WTC11 (cell line): ENCODE results near the gene TRIM4. TPM values are rescaled to one million over a fixed set of nuclear protein-coding genes. Genes with fewer than 3 reads are reported as not detected.

Experiments
- ATAC-seq: fragments of 200-7000 bp; cut with Tn5 transposase; 2 replicates; pipeline ENCODE4 v1.10.0; 2021; ENCODE audit warnings: mild to moderate bottlenecking, moderate library complexity
- CTCF ChIA-PET: fragments of 300-600 bp; sonication (Branson Sonifier 250); formaldehyde crosslinking; loops from one replicate; lab custom pipeline; 2021; ENCODE audit warnings: antibody characterized with exemption; lab: Charles Lee
- POLR2A ChIA-PET: fragments of 350-600 bp; sonication (Branson Sonifier 250); formaldehyde crosslinking; loops from one replicate; lab custom pipeline; 2021; ENCODE audit warnings: antibody characterized with exemption; lab: Charles Lee
- DNase-seq: peaks from one replicate; pipeline ENCODE4 v3.0.0; 2021; ENCODE audit warnings: low spot score
- H3K27ac Mint-ChIP-seq: 2 replicates; pipeline ENCODE4 v1.8.0; 2021; ENCODE audit warnings: mixed read lengths
- H3K27me3 Mint-ChIP-seq: 2 replicates; pipeline ENCODE4 v1.8.0; 2021; ENCODE audit warnings: low read depth, mild to moderate bottlenecking, moderate library complexity, mixed read lengths
- H3K36me3 Mint-ChIP-seq: 2 replicates; pipeline ENCODE4 v1.8.0; 2021; ENCODE audit warnings: mixed read lengths
- H3K4me1 Mint-ChIP-seq: 2 replicates; pipeline ENCODE4 v1.8.0; 2022; ENCODE audit warnings: mixed read lengths
- H3K4me3 Mint-ChIP-seq: 2 replicates; pipeline ENCODE4 v1.8.0; 2021; ENCODE audit warnings: mild to moderate bottlenecking, moderate library complexity, mixed read lengths
- H3K9me3 Mint-ChIP-seq: 2 replicates; pipeline ENCODE4 v1.8.0; 2021; ENCODE audit warnings: mixed read lengths
- ATF1 ChIP-seq: sonication (generic); formaldehyde crosslinking; IDR thresholded peaks from 2 replicates; pipeline ENCODE4 v1.8.1; 2023; ENCODE audit warnings: mild to moderate bottlenecking, moderate library complexity, missing genetic modification reagents
- CREB1 ChIP-seq: sonication (generic); formaldehyde crosslinking; IDR thresholded peaks from 2 replicates; pipeline ENCODE4 v1.8.0; 2023; ENCODE audit warnings: mild to moderate bottlenecking, missing genetic modification reagents
- EMX1 ChIP-seq: fragments of 250-450 bp; sonication (Bioruptor Pico); IDR thresholded peaks from 2 replicates; pipeline ENCODE4 v1.8.0; 2021; ENCODE audit warnings: mild to moderate bottlenecking
- IRF2 ChIP-seq: sonication (generic); formaldehyde crosslinking; IDR thresholded peaks from 2 replicates; pipeline ENCODE4 v1.8.0; 2022; ENCODE audit warnings: low read depth, missing genetic modification reagents, borderline replicate concordance
- NR3C1 ChIP-seq: sonication (generic); formaldehyde crosslinking; conservative IDR thresholded peaks from 2 replicates; pipeline ENCODE4 v1.8.1; 2023; ENCODE audit warnings: low read depth, mild to moderate bottlenecking, missing genetic modification reagents
- ZNF317 ChIP-seq: sonication (generic); formaldehyde crosslinking; IDR thresholded peaks from 2 replicates; pipeline ENCODE4 v1.8.1; 2023; ENCODE audit warnings: low read depth, mild to moderate bottlenecking, moderate library complexity, missing genetic modification reagents, borderline replicate concordance
- total RNA-seq: library from RNA; stranded (reverse); gene quantifications from 3 replicates; pipeline ENCODE4 v1.2.3, GENCODE V29; 2021
- TF ChIP-seq, protein P1 (sequence below): fragments of 250-450 bp; sonication (Bioruptor Pico); IDR thresholded peaks from 2 replicates; pipeline ENCODE4 v1.9.0; 2021; ENCODE audit warnings: mild to moderate bottlenecking
- TF ChIP-seq, protein P2 (sequence below): sonication (generic); formaldehyde crosslinking; IDR thresholded peaks from 2 replicates; pipeline ENCODE4 v1.8.0; 2022; ENCODE audit warnings: missing genetic modification reagents
- TF ChIP-seq, protein P3 (sequence below): sonication (generic); formaldehyde crosslinking; IDR thresholded peaks from 2 replicates; pipeline ENCODE4 v1.8.0; 2022; ENCODE audit warnings: mild to moderate bottlenecking, missing genetic modification reagents
- TF ChIP-seq, protein P4 (sequence below): sonication (generic); formaldehyde crosslinking; IDR thresholded peaks from 2 replicates; pipeline ENCODE4 v1.8.1; 2022; ENCODE audit warnings: mild to moderate bottlenecking, moderate library complexity, missing genetic modification reagents
- TF ChIP-seq, protein P5 (sequence below): fragments of 250-450 bp; sonication (Bioruptor Pico); conservative IDR thresholded peaks from 2 replicates; pipeline ENCODE4 v1.9.0; 2021; ENCODE audit warnings: mild to moderate bottlenecking
- TF ChIP-seq, protein P6 (sequence below): fragments of 250-450 bp; sonication (Bioruptor Pico); IDR thresholded peaks from 2 replicates; pipeline ENCODE4 v1.9.0; 2021; ENCODE audit warnings: mild to moderate bottlenecking, borderline replicate concordance

The TRIM4 gene
- total RNA-seq, 1 experiment from 2014 or later: 6.6 TPM

DNA sequence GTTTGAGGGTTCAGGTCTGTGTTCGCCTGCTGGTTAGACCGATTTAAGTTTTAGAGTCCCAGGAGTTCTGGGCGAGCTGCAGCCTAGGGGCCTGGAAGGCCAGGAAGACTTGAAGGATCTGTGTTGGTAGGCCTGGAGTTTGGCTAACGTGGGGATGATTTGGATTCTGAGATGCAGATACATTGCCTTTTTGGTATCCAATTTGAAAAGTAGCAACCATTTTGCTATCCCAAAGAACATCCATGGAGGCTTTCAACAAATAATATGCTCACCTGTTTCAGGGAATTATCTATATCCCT, 433 bp upstream of the TRIM4 start:
- peaks cover 7% of the 10 kb centered on the region for H3K4me1 Mint-ChIP-seq
- H3K27ac Mint-ChIP-seq: peak overlapping the region; percentile 89
- ATAC-seq (no peak), DNase-seq (no peak)
- peaks cover 38% of the 10 kb centered on the region for H3K36me3 Mint-ChIP-seq
- POLR2A ChIA-PET: interaction anchor here (0.6 to 1.9 kb wide), 6 partner anchors 24 to 848 kb away, joined by 3 to 10 read pairs (median 6); no protein-coding TSS in a partner anchor
- peak overlapping the region; percentile 72 for H3K4me3 Mint-ChIP-seq
- CTCF ChIA-PET: interaction anchor here (0.9 to 3.6 kb wide), 10 partner anchors 10 to 394 kb away, joined by 3 to 36 read pairs (median 6); partner anchors contain the start of genes GJC3 and ZSCAN25
- peaks cover 3% of the 10 kb centered on the region for H3K27me3 Mint-ChIP-seq
- TF ChIP-seq ATF1 (CRISPR knock-in tag): no peak
- TF ChIP-seq, protein P1, sequence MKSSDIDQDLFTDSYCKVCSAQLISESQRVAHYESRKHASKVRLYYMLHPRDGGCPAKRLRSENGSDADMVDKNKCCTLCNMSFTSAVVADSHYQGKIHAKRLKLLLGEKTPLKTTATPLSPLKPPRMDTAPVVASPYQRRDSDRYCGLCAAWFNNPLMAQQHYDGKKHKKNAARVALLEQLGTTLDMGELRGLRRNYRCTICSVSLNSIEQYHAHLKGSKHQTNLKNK (CRISPR knock-in tag): no peak
- TF ChIP-seq IRF2 (CRISPR knock-in tag): no peak
- TF ChIP-seq, protein P2, sequence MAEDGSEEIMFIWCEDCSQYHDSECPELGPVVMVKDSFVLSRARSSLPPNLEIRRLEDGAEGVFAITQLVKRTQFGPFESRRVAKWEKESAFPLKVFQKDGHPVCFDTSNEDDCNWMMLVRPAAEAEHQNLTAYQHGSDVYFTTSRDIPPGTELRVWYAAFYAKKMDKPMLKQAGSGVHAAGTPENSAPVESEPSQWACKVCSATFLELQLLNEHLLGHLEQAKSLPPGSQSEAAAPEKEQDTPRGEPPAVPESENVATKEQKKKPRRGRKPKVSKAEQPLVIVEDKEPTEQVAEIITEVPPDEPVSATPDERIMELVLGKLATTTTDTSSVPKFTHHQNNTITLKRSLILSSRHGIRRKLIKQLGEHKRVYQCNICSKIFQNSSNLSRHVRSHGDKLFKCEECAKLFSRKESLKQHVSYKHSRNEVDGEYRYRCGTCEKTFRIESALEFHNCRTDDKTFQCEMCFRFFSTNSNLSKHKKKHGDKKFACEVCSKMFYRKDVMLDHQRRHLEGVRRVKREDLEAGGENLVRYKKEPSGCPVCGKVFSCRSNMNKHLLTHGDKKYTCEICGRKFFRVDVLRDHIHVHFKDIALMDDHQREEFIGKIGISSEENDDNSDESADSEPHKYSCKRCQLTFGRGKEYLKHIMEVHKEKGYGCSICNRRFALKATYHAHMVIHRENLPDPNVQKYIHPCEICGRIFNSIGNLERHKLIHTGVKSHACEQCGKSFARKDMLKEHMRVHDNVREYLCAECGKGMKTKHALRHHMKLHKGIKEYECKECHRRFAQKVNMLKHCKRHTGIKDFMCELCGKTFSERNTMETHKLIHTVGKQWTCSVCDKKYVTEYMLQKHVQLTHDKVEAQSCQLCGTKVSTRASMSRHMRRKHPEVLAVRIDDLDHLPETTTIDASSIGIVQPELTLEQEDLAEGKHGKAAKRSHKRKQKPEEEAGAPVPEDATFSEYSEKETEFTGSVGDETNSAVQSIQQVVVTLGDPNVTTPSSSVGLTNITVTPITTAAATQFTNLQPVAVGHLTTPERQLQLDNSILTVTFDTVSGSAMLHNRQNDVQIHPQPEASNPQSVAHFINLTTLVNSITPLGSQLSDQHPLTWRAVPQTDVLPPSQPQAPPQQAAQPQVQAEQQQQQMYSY (CRISPR knock-in tag): no peak
- TF ChIP-seq, protein P3, sequence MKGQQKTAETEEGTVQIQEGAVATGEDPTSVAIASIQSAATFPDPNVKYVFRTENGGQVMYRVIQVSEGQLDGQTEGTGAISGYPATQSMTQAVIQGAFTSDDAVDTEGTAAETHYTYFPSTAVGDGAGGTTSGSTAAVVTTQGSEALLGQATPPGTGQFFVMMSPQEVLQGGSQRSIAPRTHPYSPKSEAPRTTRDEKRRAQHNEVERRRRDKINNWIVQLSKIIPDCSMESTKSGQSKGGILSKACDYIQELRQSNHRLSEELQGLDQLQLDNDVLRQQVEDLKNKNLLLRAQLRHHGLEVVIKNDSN (CRISPR knock-in tag): no peak
- no peak for TF ChIP-seq EMX1
- TF ChIP-seq, protein P4, sequence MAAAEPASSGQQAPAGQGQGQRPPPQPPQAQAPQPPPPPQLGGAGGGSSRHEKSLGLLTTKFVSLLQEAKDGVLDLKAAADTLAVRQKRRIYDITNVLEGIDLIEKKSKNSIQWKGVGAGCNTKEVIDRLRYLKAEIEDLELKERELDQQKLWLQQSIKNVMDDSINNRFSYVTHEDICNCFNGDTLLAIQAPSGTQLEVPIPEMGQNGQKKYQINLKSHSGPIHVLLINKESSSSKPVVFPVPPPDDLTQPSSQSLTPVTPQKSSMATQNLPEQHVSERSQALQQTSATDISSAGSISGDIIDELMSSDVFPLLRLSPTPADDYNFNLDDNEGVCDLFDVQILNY: no peak
- TF ChIP-seq NR3C1 (CRISPR knock-in tag): no peak
- no peak for TF ChIP-seq CREB1 (CRISPR knock-in tag)
- TF ChIP-seq, protein P5, sequence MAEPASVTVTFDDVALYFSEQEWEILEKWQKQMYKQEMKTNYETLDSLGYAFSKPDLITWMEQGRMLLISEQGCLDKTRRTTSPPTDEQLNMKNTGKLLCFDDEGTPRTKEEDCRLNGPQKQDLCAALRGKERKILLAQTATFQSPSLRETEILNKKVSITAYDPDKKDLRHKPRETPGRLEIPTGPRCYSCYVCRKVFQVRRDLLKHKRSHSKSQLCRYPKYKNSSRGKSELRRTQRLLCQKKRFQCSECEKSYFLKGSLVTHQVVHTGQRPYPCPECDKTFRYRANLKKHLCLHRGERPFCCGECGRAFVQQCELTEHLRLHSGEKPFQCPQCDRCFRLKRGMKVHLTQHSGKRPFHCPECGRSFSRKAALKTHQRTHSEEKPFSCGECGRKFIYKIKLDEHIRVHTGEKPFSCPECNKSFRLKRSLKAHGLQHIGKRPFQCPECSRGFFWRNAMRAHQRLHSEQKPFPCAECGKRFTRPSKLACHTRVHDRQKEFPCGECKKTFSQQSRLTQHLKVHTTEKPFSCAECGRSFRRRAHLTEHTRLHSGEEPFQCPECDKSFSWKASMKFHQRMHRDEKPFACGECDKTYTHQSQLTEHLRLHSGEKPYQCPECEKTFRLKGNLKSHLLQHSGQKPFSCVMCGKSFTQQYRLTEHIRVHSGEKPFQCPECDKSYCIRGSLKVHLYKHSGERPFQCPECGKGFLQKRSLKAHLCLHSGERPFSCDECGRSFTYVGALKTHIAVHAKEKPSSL (CRISPR knock-in tag): no peak
- H3K9me3 Mint-ChIP-seq: peaks cover 35% of the 10 kb centered on the region

DNA sequence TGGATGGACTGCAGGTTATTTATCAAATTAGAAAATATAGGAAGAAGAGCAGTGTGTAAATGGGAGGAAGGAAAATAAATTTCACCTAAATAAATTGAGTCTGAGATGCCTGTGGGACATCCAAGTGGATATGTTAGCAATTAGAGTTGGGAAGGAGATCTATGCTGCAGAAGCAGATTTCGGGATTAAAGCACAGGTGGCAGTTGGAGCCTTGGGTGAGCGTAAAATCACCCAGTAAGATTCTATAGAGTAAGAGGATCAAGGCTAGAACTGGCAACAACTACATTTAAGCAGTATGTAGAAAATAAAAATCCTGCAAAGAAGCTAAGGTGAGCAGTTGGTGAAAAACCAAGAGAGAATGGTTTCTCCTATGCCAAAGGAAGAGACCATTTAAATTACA, 8.4 kb downstream of the TRIM4 start:
- TF ChIP-seq, protein P6, sequence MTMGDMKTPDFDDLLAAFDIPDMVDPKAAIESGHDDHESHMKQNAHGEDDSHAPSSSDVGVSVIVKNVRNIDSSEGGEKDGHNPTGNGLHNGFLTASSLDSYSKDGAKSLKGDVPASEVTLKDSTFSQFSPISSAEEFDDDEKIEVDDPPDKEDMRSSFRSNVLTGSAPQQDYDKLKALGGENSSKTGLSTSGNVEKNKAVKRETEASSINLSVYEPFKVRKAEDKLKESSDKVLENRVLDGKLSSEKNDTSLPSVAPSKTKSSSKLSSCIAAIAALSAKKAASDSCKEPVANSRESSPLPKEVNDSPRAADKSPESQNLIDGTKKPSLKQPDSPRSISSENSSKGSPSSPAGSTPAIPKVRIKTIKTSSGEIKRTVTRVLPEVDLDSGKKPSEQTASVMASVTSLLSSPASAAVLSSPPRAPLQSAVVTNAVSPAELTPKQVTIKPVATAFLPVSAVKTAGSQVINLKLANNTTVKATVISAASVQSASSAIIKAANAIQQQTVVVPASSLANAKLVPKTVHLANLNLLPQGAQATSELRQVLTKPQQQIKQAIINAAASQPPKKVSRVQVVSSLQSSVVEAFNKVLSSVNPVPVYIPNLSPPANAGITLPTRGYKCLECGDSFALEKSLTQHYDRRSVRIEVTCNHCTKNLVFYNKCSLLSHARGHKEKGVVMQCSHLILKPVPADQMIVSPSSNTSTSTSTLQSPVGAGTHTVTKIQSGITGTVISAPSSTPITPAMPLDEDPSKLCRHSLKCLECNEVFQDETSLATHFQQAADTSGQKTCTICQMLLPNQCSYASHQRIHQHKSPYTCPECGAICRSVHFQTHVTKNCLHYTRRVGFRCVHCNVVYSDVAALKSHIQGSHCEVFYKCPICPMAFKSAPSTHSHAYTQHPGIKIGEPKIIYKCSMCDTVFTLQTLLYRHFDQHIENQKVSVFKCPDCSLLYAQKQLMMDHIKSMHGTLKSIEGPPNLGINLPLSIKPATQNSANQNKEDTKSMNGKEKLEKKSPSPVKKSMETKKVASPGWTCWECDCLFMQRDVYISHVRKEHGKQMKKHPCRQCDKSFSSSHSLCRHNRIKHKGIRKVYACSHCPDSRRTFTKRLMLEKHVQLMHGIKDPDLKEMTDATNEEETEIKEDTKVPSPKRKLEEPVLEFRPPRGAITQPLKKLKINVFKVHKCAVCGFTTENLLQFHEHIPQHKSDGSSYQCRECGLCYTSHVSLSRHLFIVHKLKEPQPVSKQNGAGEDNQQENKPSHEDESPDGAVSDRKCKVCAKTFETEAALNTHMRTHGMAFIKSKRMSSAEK (CRISPR knock-in tag): no peak
- TF ChIP-seq ZNF317 (CRISPR knock-in tag): no peak
- Mint-ChIP-seq H3K9me3 (0 out of 2 replicates have a peak, but pooled peaks cover 9% of the 10 kb centered on the region), H3K36me3 (peaks cover 14% of the 10 kb centered on the region), H3K4me1 (no peaks in the 10 kb centered on the region), H3K27me3 (no peaks in the 10 kb centered on the region; the same call in none of the 2 replicates), H3K27ac (no peak overlapping the region), H3K4me3 (no peak overlapping the region)
- CTCF ChIA-PET: no interaction called here
- ATAC-seq: no peak
- DNase-seq: no peak
- POLR2A ChIA-PET: no interaction called here
